Esophagus squamous epithelium (tissue), 4 donors: ENCODE data around the gene HMCN2.

ENCODE experiments used
- POLR2A ChIP-seq, 4 donors: fragments of 450-650 bp; IDR thresholded peaks; one replicate each; pipeline ENCODE4 v1.6.1; 2017; ENCODE audit warnings: antibody characterized with exemption in 4 of 4, mild to moderate bottlenecking in 4 of 4, moderate library complexity in 3 of 4
- TF ChIP-seq, protein P1 (sequence below), 6 experiments: fragments of 450-650 bp in 4 of 6; fragments of 200-600 bp in 2 of 6; sonication (generic) in 2 of 6; IDR thresholded peaks; one replicate each; pipeline ENCODE4 v1.5.1; 2016 to 2019; ENCODE audit warnings: antibody characterized with exemption in 6 of 6, mild to moderate bottlenecking in 4 of 6, moderate library complexity in 4 of 6

DNA sequence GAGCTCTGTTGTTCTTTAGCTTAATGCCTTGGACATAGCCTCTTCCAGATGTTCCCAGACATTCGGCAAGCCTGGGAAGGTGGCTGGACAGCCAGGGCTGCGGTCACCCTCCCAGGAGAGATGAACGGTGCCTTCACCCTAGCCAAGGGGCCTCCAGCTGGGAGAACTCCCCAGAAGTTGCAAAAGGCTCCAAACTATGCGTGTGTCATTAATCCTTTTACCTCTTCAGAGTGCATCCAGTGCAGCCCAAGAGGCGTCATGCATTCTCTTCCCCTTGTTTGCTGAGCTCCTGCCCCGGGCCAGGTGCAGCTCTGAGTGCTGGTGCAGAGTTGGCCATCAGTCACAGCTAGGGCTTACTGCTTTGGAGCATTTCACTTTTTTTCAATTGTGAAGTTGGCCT is 22.8 kb downstream of the HMCN2 start:
- TF ChIP-seq, protein P1, sequence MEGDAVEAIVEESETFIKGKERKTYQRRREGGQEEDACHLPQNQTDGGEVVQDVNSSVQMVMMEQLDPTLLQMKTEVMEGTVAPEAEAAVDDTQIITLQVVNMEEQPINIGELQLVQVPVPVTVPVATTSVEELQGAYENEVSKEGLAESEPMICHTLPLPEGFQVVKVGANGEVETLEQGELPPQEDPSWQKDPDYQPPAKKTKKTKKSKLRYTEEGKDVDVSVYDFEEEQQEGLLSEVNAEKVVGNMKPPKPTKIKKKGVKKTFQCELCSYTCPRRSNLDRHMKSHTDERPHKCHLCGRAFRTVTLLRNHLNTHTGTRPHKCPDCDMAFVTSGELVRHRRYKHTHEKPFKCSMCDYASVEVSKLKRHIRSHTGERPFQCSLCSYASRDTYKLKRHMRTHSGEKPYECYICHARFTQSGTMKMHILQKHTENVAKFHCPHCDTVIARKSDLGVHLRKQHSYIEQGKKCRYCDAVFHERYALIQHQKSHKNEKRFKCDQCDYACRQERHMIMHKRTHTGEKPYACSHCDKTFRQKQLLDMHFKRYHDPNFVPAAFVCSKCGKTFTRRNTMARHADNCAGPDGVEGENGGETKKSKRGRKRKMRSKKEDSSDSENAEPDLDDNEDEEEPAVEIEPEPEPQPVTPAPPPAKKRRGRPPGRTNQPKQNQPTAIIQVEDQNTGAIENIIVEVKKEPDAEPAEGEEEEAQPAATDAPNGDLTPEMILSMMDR (IDR thresholded peaks at IDR 0.05) = no peak
- no peak for TF ChIP-seq POLR2A (IDR thresholded peaks at IDR 0.05)
